ENCODE data around the gene TMEM19. TPM values are rescaled to one million over a fixed set of nuclear protein-coding genes. Genes with fewer than 3 reads are reported as not detected.
"Not testable (repeated sequence)": the region's sequence is repeated elsewhere in the genome, so short reads cannot be mapped to it uniquely, and the experiment has no call there.

The TMEM19 gene
- total RNA-seq, 1 donor from 2014 or later, result 27.0 TPM

DNA sequence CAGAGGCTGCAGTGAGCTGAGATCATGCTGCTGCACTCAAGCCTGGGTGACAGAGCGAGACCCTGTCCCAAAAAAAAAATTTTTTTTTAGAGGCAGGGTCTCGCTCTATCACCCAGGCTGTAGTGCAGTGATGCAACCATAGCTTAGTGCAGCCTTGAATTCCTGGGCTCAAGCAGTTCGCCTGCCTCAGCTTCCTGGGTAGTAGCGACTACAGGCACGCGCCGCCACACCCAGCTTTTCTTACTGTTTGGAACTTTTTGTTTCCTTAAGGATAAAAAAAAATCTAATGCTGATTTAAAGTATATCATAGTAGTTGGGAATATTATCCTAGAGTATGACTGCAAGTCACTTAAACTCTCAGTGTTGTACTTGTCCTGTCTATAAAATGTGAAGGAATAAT is 7.2 kb downstream of the TMEM19 start:
- Mint-ChIP-seq H3K4me1 (peaks cover 8% of the 10 kb centered on the region), H3K36me3 (ENCODE audit: low read depth) (peaks cover 5% of the 10 kb centered on the region), H3K9me3 (no peaks in the 10 kb centered on the region), H3K27ac (ENCODE audit: unreplicated experiment) (no peak overlapping the region), H3K27me3 (ENCODE audit: low read depth) (no peaks in the 10 kb centered on the region), H3K4me3 (no peak overlapping the region)
- TF ChIP-seq, protein P1, sequence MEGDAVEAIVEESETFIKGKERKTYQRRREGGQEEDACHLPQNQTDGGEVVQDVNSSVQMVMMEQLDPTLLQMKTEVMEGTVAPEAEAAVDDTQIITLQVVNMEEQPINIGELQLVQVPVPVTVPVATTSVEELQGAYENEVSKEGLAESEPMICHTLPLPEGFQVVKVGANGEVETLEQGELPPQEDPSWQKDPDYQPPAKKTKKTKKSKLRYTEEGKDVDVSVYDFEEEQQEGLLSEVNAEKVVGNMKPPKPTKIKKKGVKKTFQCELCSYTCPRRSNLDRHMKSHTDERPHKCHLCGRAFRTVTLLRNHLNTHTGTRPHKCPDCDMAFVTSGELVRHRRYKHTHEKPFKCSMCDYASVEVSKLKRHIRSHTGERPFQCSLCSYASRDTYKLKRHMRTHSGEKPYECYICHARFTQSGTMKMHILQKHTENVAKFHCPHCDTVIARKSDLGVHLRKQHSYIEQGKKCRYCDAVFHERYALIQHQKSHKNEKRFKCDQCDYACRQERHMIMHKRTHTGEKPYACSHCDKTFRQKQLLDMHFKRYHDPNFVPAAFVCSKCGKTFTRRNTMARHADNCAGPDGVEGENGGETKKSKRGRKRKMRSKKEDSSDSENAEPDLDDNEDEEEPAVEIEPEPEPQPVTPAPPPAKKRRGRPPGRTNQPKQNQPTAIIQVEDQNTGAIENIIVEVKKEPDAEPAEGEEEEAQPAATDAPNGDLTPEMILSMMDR (conservative IDR thresholded peaks at IDR 0.05), result no peak
- DNase-seq (ENCODE audit: low read depth, low spot score), result no peak

DNA sequence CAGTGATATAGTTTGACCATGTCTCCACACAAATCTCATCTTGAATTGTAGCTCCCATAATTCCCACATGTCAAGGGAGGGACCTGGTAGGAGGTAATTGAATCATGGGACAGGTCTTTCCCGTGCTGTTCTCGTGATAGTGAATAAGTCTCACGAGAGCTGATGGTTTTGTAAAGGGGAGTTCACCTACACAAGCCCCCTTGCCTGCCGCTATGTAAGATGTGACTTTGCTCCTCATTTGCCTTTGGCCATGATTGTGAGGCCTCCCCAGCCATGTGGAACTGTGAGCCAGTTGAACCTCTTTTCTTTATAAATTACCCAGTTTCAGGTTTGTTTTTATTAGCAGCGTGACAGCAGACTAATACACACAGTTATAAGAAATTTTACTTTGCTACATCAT is 7.8 kb downstream of the TMEM19 start:
- not testable (repeated sequence) for H3K9me3 Mint-ChIP-seq; H3K27ac Mint-ChIP-seq (ENCODE audit: unreplicated experiment); H3K27me3 Mint-ChIP-seq (ENCODE audit: low read depth); H3K36me3 Mint-ChIP-seq (ENCODE audit: low read depth); H3K4me3 Mint-ChIP-seq; H3K4me1 Mint-ChIP-seq; DNase-seq (ENCODE audit: low read depth, low spot score)

DNA sequence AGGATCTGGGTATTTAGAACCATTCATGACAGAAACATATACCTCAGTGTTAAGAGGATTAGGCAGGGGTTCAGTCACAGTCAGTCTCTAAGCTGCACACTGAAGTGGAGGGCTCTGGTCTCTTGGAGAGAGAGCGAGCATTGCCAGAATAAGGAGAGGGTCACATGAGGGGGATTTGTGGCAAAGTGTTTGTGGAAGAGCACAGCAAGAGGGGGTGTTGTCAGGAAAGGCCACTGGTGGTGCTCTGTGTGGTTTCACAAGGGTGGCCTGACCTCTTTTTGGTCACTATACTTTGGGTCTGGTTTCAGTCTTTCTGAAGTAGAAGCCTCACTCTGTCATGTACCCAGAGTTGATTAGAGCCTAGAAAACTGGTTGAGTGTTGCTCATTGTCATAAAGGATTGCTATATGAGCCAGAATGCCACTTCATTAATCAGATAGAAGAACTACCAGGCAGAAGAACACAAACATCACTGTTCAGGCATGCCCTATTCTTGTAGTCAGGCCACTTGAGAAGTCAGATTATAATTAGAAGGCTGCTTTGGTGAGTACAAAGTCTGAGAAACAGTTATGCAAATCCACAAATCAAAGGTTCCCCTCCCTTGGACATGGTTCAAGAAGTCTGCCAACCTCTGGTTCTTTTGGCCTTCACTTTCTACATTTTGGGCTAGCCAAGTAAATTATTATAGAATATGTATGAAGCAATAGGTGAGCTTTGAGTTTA is 8.4 kb downstream of the TMEM19 start:
- Mint-ChIP-seq H3K27me3 (ENCODE audit: low read depth) (no peaks in the 10 kb centered on the region), H3K4me1 (peaks cover 2% of the 10 kb centered on the region), H3K27ac (ENCODE audit: unreplicated experiment) (no peak overlapping the region), H3K9me3 (no peaks in the 10 kb centered on the region), H3K36me3 (ENCODE audit: low read depth) (peaks cover 12% of the 10 kb centered on the region), H3K4me3 (no peak overlapping the region)
- no peak for DNase-seq (ENCODE audit: low read depth, low spot score)
- TF ChIP-seq, protein P1 (conservative IDR thresholded peaks at IDR 0.05), result no peak

DNA sequence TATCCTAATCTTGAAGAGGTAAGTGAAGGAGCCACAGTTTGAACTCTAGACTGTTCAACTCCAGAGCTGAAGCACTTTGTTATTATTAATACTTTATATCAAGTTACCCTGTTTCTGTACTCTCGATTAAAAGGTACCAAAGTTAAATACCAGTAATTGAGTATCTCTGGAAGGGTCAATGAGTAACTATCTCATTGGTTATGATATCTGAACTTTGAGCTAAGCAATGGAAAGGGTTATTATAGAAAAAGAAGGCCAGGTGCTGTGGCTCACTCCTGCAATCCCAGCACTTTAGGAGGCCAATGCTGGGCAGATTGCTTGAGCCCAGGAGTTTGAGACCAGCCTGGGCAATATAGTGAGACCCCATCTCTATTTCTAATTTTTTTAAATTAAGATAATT is 9.9 kb downstream of the TMEM19 start:
- no peaks in the 10 kb centered on the region for H3K4me1 Mint-ChIP-seq
- peaks cover 19% of the 10 kb centered on the region for H3K36me3 Mint-ChIP-seq (ENCODE audit: low read depth)
- TF ChIP-seq, protein P1 (conservative IDR thresholded peaks at IDR 0.05), result no peak
- no peak overlapping the region for H3K27ac Mint-ChIP-seq (ENCODE audit: unreplicated experiment)
- no peak overlapping the region for H3K4me3 Mint-ChIP-seq
- no peaks in the 10 kb centered on the region for H3K9me3 Mint-ChIP-seq
- no peak for DNase-seq (ENCODE audit: low read depth, low spot score)
- H3K27me3 Mint-ChIP-seq (ENCODE audit: low read depth), result no peaks in the 10 kb centered on the region

DNA sequence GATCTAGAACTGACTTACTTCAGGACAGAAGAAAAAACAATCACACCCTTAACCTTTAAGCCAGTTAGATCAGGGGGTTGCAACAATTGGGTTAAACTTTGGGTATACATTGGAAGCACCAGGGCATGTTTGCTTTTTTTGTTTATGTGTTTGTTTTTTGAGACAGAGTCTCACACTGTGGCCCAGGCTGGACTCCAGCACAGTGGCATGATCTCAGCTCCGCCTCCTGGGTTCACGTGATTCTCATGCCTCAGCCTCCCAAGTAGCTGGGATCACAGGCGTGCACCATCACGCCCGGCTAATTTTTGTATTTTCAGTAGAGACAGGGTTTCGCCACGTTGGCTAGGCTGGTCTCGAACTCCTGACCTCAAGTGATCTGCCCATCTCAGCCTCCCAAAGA is 16.3 kb downstream of the TMEM19 start:
- peaks cover 19% of the 10 kb centered on the region for H3K36me3 Mint-ChIP-seq (ENCODE audit: low read depth)
- H3K4me3 Mint-ChIP-seq; H3K27me3 Mint-ChIP-seq (ENCODE audit: low read depth); H3K4me1 Mint-ChIP-seq; DNase-seq (ENCODE audit: low read depth, low spot score); H3K9me3 Mint-ChIP-seq: not testable (repeated sequence)
- H3K27ac Mint-ChIP-seq (ENCODE audit: unreplicated experiment), result peak overlapping the region; percentile 51

DNA sequence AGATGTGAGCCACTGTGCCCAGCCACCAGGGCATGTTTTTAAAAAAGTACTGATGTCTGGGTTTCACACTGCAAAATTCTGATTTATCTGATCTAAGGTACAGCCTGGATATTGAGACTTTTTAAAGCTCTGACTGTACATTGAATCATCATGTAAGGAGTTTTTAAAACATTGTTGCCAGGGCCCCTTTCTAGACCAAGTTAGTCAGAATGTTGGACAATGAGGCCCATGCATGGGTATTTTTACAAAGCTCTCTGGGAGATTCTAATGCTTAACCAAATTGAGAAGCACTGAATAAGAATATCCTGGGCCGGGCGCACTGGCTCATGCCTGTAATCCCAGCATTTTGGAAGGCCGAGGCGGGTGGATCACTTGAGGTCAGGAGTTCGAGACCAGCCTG is 16.7 kb downstream of the TMEM19 start:
- peaks cover 19% of the 10 kb centered on the region for H3K36me3 Mint-ChIP-seq (ENCODE audit: low read depth)
- no peaks in the 10 kb centered on the region for H3K9me3 Mint-ChIP-seq
- H3K27me3 Mint-ChIP-seq (ENCODE audit: low read depth), result no peaks in the 10 kb centered on the region
- DNase-seq (ENCODE audit: low read depth, low spot score), result no peak
- TF ChIP-seq, protein P1 (conservative IDR thresholded peaks at IDR 0.05), result no peak
- no peak overlapping the region for H3K27ac Mint-ChIP-seq (ENCODE audit: unreplicated experiment)
- peaks cover 5% of the 10 kb centered on the region for H3K4me1 Mint-ChIP-seq
- H3K4me3 Mint-ChIP-seq, result no peak overlapping the region
